ENCODE data around the gene KLF8. TPM values are rescaled to one million over a fixed set of nuclear protein-coding genes. Genes with fewer than 3 reads are reported as not detected.
"Not testable (repeated sequence)": the region's sequence is repeated elsewhere in the genome, so short reads cannot be mapped to it uniquely, and the experiment has no call there.

KLF8 gene
- total RNA-seq: 1.2 and 1.3 TPM in 2 replicates

GRCh38 chrX:56232221-56233082 is at the start of gene KLF8:
Gene KLF8 (plus strand): TSS chrX:56232356. CDS start chrX:56233335, 979 bp downstream.
- no peak for DNase-seq (ENCODE audit: low read depth, low spot score)

- DNase-seq (ENCODE audit: low read depth, low spot score): not testable (repeated sequence)
Measured at GRCh38 chrX:56206945-56207344, 25.2 kb upstream of the KLF8 start.

- DNase-seq (ENCODE audit: low read depth, low spot score): no peak
Measured at GRCh38 chrX:56211701-56212100, 20.5 kb upstream of the KLF8 start.

- DNase-seq (ENCODE audit: low read depth, low spot score): no peak
Measured at GRCh38 chrX:56216332-56216731, 15.8 kb upstream of the KLF8 start.

GRCh38 chrX:56219700-56220099 is 12.5 kb upstream of the KLF8 start:
- no peak for DNase-seq (ENCODE audit: low read depth, low spot score)

- no peak for DNase-seq (ENCODE audit: low read depth, low spot score)
Measured at GRCh38 chrX:56221101-56221500, 11.1 kb upstream of the KLF8 start.

- no peak for DNase-seq (ENCODE audit: low read depth, low spot score)
Measured at GRCh38 chrX:56222473-56223000, 9.6 kb upstream of the KLF8 start.

- DNase-seq (ENCODE audit: low read depth, low spot score): no peak
Measured at GRCh38 chrX:56226980-56227379, 5.2 kb upstream of the KLF8 start.

GRCh38 chrX:56228914-56229313 is 3.2 kb upstream of the KLF8 start:
- no peak for DNase-seq (ENCODE audit: low read depth, low spot score)

- DNase-seq (ENCODE audit: low read depth, low spot score): no peak
Measured at GRCh38 chrX:56231537-56232090, 542 bp upstream of the KLF8 start.

GRCh38 chrX:56233100-56233499 is 944 bp downstream of the KLF8 start:
- DNase-seq (ENCODE audit: low read depth, low spot score): no peak

- peak; percentile 1 for DNase-seq (ENCODE audit: low read depth, low spot score)
Measured at GRCh38 chrX:56233682-56234081, 1.5 kb downstream of the KLF8 start.

GRCh38 chrX:56248492-56248891 is 16.3 kb downstream of the KLF8 start:
- DNase-seq (ENCODE audit: low read depth, low spot score): peak; percentile 4

GRCh38 chrX:56253832-56254703 is 21.9 kb downstream of the KLF8 start:
- DNase-seq (ENCODE audit: low read depth, low spot score): no peak

GRCh38 chrX:56268888-56269287 is 36.7 kb downstream of the KLF8 start:
- DNase-seq (ENCODE audit: low read depth, low spot score): no peak

- DNase-seq (ENCODE audit: low read depth, low spot score): no peak
Measured at GRCh38 chrX:56278692-56279091, 46.5 kb downstream of the KLF8 start.

GRCh38 chrX:56279863-56280262 is 47.7 kb downstream of the KLF8 start:
- DNase-seq (ENCODE audit: low read depth, low spot score): no peak

- no peak for DNase-seq (ENCODE audit: low read depth, low spot score)
Measured at GRCh38 chrX:56281789-56282188, 49.6 kb downstream of the KLF8 start.

- no peak for DNase-seq (ENCODE audit: low read depth, low spot score)
Measured at GRCh38 chrX:56284269-56284668, 52.1 kb downstream of the KLF8 start.

- DNase-seq (ENCODE audit: low read depth, low spot score): no peak
Measured at GRCh38 chrX:56288608-56289007, 56.5 kb downstream of the KLF8 start.

GRCh38 chrX:56289449-56289848 is 57.3 kb downstream of the KLF8 start:
- no peak for DNase-seq (ENCODE audit: low read depth, low spot score)

- DNase-seq (ENCODE audit: low read depth, low spot score): no peak
Measured at GRCh38 chrX:56308726-56309125, 76.6 kb downstream of the KLF8 start.

Data from pulmonary artery endothelial cell (primary cell).